Ammon's horn (tissue), 1 donor: ENCODE results near the gene CDK17.

Experiments used
- DNase-seq: peaks from one replicate; pipeline ENCODE4 v3.0.0-alpha.2; 2016; ENCODE audit warnings: low spot score

The CDK17 gene

DNA sequence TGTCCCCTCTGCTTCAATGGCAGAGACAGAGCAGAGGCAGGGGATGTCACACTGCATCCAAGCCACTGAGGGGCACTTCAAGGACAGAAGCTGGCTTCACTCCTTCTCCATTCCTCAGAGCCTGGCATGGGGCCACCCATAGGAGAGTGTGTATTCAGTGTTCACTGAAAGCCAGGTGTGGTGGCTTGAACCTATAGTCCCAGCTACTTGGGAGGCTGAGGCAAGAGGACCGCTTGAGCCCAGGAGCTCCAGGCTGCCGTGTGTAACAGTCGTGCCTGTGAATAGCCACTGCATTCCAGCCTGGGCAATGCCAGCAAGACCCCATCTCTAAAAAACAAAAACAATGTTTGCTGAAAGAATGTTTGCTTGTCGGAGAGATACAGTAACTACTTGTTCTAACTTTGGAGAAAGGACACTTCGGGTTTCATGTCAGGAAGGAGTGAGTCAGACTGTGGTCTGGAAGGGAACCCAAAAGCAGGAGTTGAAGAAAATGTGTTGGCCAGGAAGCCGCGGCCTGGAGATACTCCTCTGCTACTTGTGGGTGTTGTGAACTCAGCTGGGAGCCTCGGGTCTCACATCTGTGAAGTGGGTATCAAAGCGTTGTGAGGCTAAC is 162.7 kb downstream of the CDK17 start:
- no peak for DNase-seq

GRCh38 chr12:96237035-96237434 is 163.2 kb downstream of the CDK17 start:
- DNase-seq = no peak

- DNase-seq = no peak
Observed at GRCh38 chr12:96236221-96236822, 163.9 kb downstream of the CDK17 start.

GRCh38 chr12:96235484-96235826 is 164.8 kb downstream of the CDK17 start:
- DNase-seq = no peak

DNA sequence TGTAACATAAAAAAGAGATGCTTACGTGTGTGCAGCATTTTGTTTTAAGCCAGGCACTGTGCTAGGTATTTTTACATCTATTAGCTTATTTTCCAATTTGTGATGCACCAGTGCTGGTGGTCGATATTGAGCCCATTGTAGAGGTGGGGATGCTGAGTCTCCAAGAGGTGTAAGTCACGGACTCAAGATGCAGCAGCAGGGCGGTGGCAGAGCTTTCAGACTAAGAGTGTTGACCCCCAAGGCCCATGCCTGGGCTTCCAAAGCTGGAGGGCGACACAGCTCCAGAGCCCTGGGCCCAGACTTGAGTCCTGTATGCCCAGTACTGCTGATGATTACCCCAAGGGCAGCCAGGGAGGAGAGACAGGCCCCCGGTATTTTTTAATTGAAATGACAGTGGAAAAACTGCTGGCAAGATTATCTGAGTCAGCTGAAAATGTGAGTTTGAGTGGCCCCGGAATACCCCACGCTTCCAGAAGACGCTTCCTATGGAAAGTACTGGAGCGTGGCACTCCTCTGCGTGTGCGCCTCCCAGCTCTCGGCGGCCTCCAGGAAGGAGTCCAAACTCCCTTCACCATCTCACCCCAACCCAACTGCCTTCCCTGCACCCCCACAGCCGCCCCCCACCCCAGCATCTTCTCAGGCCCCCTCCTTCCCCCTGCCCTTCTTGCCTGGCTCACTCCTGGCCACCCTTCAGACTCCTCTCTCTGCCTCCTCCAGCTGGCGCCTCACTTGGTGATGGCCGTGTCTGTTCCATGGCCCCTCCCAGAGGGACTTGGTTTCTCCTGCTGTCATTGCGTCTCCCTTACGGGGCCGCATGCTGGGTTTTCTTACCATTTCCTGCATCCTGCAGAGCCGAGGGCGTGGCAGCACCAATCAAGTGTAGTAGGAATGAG is 165.4 kb downstream of the CDK17 start:
- no peak for DNase-seq

DNA sequence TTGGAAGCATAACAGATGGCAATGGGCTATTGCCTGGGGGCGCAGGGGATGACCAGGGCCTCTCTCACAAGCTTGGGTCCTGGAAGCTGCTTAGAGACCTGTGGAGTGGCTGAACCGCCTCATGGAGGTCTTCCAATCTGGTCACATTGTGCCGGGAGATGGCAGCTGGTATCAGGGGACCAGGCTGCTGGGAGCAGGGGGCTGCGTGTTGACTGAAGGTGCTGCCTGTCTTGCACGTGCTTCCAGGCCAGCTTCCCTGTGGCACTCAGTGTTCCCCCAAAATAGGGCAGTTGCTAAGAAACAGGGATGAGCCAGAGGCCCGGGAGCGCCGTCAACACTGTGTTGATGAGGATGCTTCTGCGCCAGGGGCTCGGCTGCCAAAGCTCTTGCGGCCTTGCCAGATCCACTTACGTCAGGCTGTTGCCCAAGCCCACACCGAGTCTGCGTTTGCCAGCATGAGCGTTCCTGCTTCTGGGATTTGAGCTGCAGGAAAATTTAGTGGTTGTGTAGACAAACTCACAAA is 166.2 kb downstream of the CDK17 start:
- peak; percentile 98 for DNase-seq

DNA sequence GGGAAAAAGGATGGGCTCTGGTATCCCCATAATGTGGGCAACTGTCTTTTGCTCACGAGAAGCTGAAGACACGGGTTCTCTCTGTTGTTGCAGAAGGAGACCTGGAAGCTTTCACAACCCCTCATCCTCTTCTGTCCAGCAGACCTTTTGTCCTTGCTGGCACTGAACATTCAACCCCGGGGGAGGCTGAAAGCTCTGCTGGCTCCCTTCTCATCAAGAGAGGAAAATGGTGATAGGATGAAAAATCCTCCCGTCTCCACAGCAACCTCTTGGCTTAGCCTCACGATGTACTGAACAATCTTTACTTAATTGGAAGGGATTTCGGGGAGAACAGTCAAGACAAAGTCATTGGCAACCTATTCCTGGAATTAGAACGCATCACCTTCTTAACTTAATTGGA is 167.1 kb downstream of the CDK17 start:
- DNase-seq = peak; percentile 69

- no peak for DNase-seq
Observed at GRCh38 chr12:96230646-96231045, 169.6 kb downstream of the CDK17 start.

DNA sequence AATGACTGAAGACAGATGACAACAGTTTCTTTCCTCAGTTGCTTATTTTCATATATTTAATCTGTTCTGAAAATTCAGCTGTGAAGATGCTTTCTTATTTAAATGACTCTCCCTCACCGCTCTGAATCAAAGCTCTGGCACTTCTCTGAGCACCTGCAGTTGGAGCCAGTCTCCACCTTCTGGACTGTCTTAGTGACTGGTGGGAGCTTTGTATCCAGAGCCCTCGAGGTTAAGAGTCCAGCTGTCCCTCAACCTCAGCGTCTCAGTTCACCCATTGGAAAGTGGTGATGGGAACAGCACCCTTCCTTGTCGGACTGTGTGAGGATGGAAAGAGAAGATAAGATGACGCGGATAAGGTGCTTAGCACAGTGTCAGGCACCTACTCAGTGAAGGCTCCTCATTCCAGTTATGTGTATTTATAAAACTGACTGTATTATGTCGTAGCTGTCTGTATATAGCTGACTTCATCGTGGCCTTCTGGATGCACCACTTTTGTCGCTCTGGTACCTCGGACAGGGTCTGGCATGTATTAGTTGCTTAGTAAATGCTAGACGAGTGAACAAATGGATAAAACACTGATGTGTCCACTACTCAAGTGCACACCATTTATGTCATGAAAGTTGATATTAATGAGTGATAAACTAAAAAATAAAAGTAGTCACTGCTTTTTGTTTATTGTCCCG is 171.5 kb downstream of the CDK17 start:
- no peak for DNase-seq
